ENCODE measurements around the gene FAIM2. TPM values are rescaled to one million over a fixed set of nuclear protein-coding genes. Genes with fewer than 3 reads are reported as not detected.
A peak's percentile ranks its signal among the peaks of the same experiment; 100 is the strongest.

The FAIM2 gene
- total RNA-seq, 2 donors from 2014 or later: 1.0 to 4.9 TPM

GRCh38 chr12:49891012-49891411 is 12.7 kb downstream of the FAIM2 start:
- no peak for TF ChIP-seq CTCF (IDR thresholded peaks at IDR 0.05)
- no peak for TF ChIP-seq POLR2A (IDR thresholded peaks at IDR 0.05)
- H3K27me3 ChIP-seq: no peaks in the 10 kb centered on the region
- H3K4me3 ChIP-seq: no peak overlapping the region
- ATAC-seq: no peak
- no peaks in the 10 kb centered on the region for H3K9me3 ChIP-seq
- peaks cover 18% of the 10 kb centered on the region for H3K4me1 ChIP-seq
- DNase-seq: no peak
- 73 to 83% methylated on average over 2 of the region's 2 CpGs for WGBS, 2 donors
- no peaks in the 10 kb centered on the region for H3K36me3 ChIP-seq (replicated peaks in 1 of 2; ENCODE audit: insufficient read depth in 1 of 2, low read depth in 2 of 2)
- H3K27ac ChIP-seq: no peak overlapping the region
- intact Hi-C loops (cut with DNase I): no loop called here

- ATAC-seq (no peak), DNase-seq (no peak)
- Histone ChIP-seq H3K36me3 (replicated peaks in 1 of 2; ENCODE audit: insufficient read depth in 1 of 2, low read depth in 2 of 2) (no peaks in the 10 kb centered on the region), H3K4me3 (no peak overlapping the region), H3K4me1 (peaks cover 17% of the 10 kb centered on the region), H3K27me3 (no peaks in the 10 kb centered on the region), H3K9me3 (no peaks in the 10 kb centered on the region), H3K27ac (no peak overlapping the region)
- no peak for TF ChIP-seq CTCF (IDR thresholded peaks at IDR 0.05)
- intact Hi-C loops (cut with DNase I): no loop called here
- 42 to 52% methylated on average over 4 of the region's 4 CpGs for WGBS, 2 donors
Observed at GRCh38 chr12:49890096-49890461, 13.6 kb downstream of the FAIM2 start.

- DNase-seq (no peak), ATAC-seq (no peak)
- no peak for TF ChIP-seq POLR2A (IDR thresholded peaks at IDR 0.05)
- no peak for TF ChIP-seq CTCF (IDR thresholded peaks at IDR 0.05)
- Histone ChIP-seq H3K4me1 (peaks cover 13% of the 10 kb centered on the region), H3K4me3 (no peak overlapping the region), H3K27ac (no peak overlapping the region), H3K36me3 (replicated peaks in 1 of 2; ENCODE audit: insufficient read depth in 1 of 2, low read depth in 2 of 2) (no peaks in the 10 kb centered on the region), H3K27me3 (no peaks in the 10 kb centered on the region), H3K9me3 (no peaks in the 10 kb centered on the region)
- WGBS, 2 donors: 66 to 78% methylated on average over 4 to 10 of the region's 10 CpGs
- intact Hi-C loops (cut with DNase I): no loop called here
Observed at GRCh38 chr12:49889361-49890095, 14.2 kb downstream of the FAIM2 start.

GRCh38 chr12:49888461-49889151 is 15.1 kb downstream of the FAIM2 start:
- Histone ChIP-seq H3K9me3 (no peaks in the 10 kb centered on the region), H3K27ac (peak overlapping the region in 2 of 4 donors; percentile 18 to 45), H3K36me3 (replicated peaks in 1 of 2; ENCODE audit: insufficient read depth in 1 of 2, low read depth in 2 of 2) (no peaks in the 10 kb centered on the region), H3K27me3 (no peaks in the 10 kb centered on the region), H3K4me3 (no peak overlapping the region), H3K4me1 (peaks cover 13% of the 10 kb centered on the region)
- DNase-seq: peak in 3 of 4 donors; percentile 32 to 43 (median 40)
- WGBS, 2 donors: 70 to 73% methylated on average over 9 to 13 of the region's 13 CpGs
- TF ChIP-seq POLR2A (IDR thresholded peaks at IDR 0.05): no peak
- peak in 2 of 7 experiments; percentile 6 to 11 for TF ChIP-seq CTCF (IDR thresholded peaks at IDR 0.05)
- ATAC-seq: peak; percentile 62
- intact Hi-C loops (cut with DNase I): no loop called here
